OCI-LY7 (cell line): ENCODE results near the gene CCDC12.

Source experiments
- EZH2phosphoT487 ChIP-seq: fragments of 200-600 bp; sonication (generic); IDR thresholded peaks from 2 replicates; pipeline ENCODE4 v1.6.1; 2018; ENCODE audit warnings: low read depth, borderline replicate concordance, mild to moderate bottlenecking, mixed run types, antibody characterized with exemption, low read length, moderate library complexity, mixed read lengths
- TF ChIP-seq, protein P1 (sequence below): fragments of 200-600 bp; sonication (generic); conservative IDR thresholded peaks from 2 replicates; pipeline ENCODE4 v1.5.1; 2014; ENCODE audit warnings: mild to moderate bottlenecking, antibody characterized with exemption, low read length, moderate library complexity, mixed read lengths

DNA sequence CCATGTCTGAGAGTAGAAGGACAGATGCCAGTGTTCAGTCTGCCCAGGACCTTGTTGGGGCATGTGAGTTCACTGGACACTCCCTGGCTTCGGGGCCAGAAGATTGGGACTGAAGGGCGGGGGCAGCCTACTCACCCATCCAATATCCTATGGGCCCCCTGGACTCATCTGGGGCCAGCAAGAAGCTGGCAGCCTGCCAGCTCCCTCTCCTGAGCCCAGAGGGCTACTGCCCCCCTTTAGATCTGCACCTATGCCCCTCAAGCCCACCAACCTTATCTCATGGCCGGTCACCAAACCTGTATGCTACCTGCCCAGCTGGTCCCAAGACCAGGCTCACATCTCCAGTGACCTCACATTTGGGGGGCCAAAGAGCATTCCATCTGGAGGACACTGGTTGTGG is 90.9 kb downstream of the CCDC12 start:
- no peak for TF ChIP-seq EZH2phosphoT487
- TF ChIP-seq, protein P1, sequence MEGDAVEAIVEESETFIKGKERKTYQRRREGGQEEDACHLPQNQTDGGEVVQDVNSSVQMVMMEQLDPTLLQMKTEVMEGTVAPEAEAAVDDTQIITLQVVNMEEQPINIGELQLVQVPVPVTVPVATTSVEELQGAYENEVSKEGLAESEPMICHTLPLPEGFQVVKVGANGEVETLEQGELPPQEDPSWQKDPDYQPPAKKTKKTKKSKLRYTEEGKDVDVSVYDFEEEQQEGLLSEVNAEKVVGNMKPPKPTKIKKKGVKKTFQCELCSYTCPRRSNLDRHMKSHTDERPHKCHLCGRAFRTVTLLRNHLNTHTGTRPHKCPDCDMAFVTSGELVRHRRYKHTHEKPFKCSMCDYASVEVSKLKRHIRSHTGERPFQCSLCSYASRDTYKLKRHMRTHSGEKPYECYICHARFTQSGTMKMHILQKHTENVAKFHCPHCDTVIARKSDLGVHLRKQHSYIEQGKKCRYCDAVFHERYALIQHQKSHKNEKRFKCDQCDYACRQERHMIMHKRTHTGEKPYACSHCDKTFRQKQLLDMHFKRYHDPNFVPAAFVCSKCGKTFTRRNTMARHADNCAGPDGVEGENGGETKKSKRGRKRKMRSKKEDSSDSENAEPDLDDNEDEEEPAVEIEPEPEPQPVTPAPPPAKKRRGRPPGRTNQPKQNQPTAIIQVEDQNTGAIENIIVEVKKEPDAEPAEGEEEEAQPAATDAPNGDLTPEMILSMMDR = no peak
